Fibroblast of mammary gland (primary cell): ENCODE results near the gene CADPS2.

Experiments used
- DNase-seq: peaks from one replicate; pipeline ENCODE4 v3.0.0-alpha.2; 2010; ENCODE audit warnings: low read depth
- H3K4me3 ChIP-seq: 2 replicates; pipeline ENCODE4 v1.5.1; 2011; ENCODE audit warnings: low read depth, mild to moderate bottlenecking, low read length, moderate library complexity; ENCODE audit not compliant: control insufficient read depth
- CTCF ChIP-seq: conservative IDR thresholded peaks from 2 replicates; pipeline ENCODE4 v1.5.1; 2011; ENCODE audit warnings: low read depth, low read length, inconsistent platforms; ENCODE audit not compliant: control insufficient read depth, insufficient read depth

CADPS2 gene

GRCh38 chr7:122768827-122769226, 117.4 kb downstream of the CADPS2 start:
- no peak for DNase-seq
- no peak for TF ChIP-seq CTCF
- H3K4me3 ChIP-seq = no peak overlapping the region

GRCh38 chr7:122767339-122767738, 118.9 kb downstream of the CADPS2 start:
- TF ChIP-seq CTCF = no peak
- H3K4me3 ChIP-seq = no peak overlapping the region
- no peak for DNase-seq

- TF ChIP-seq CTCF = no peak
- no peak for DNase-seq
- H3K4me3 ChIP-seq = no peak overlapping the region
Observed at GRCh38 chr7:122766593-122766992, 119.7 kb downstream of the CADPS2 start.

GRCh38 chr7:122764902-122765301, 121.4 kb downstream of the CADPS2 start:
- no peak overlapping the region for H3K4me3 ChIP-seq
- no peak for DNase-seq
- no peak for TF ChIP-seq CTCF

- H3K4me3 ChIP-seq = no peak overlapping the region
- DNase-seq = no peak
- TF ChIP-seq CTCF = no peak
Observed at GRCh38 chr7:122764020-122764419, 122.2 kb downstream of the CADPS2 start.

GRCh38 chr7:122762071-122762470, 124.2 kb downstream of the CADPS2 start:
- no peak for DNase-seq
- no peak for TF ChIP-seq CTCF
- H3K4me3 ChIP-seq = no peak overlapping the region

- H3K4me3 ChIP-seq = no peak overlapping the region
- DNase-seq = no peak
- no peak for TF ChIP-seq CTCF
Observed at GRCh38 chr7:122758501-122758900, 127.8 kb downstream of the CADPS2 start.
